ENCODE results near the gene SLC16A14. TPM values are rescaled to one million over a fixed set of nuclear protein-coding genes. Genes with fewer than 3 reads are reported as not detected.
"Not testable (repeated sequence)": the region's sequence is repeated elsewhere in the genome, so short reads cannot be mapped to it uniquely, and the experiment has no call there.

SLC16A14 gene, protein sequence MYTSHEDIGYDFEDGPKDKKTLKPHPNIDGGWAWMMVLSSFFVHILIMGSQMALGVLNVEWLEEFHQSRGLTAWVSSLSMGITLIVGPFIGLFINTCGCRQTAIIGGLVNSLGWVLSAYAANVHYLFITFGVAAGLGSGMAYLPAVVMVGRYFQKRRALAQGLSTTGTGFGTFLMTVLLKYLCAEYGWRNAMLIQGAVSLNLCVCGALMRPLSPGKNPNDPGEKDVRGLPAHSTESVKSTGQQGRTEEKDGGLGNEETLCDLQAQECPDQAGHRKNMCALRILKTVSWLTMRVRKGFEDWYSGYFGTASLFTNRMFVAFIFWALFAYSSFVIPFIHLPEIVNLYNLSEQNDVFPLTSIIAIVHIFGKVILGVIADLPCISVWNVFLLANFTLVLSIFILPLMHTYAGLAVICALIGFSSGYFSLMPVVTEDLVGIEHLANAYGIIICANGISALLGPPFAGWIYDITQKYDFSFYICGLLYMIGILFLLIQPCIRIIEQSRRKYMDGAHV
- total RNA-seq (2013) = 0.06 TPM
- not detected for polyA plus RNA-seq
- not detected in 2 replicates for polyA minus RNA-seq
- 0 to 2.7 (median 0.12) reads per million in 11 experiments for total RNA-seq

DNA sequence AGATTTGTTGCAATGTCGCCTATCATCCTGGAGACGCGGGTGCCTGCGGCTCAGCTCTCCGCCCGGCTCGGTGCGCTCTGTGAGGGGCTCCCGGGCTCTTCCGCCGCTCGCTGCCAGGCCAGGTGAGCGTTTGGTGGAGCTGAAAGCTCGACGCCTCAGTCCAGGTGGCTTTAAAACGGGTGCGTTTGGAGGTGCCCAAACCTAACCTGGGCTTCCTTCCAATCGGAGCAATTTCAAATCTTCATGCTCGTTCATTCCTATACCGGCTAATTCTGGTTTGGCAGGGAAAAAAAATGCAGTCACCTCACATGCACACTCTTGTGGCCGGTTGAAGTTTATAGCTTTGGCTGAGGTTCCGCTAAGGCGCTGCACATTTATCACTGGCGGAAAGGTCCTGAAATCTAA lies at the start of gene SLC16A14:
Gene SLC16A14 (minus strand): TSS at position 274 of the 405 bp plus-strand sequence. CDS start 9,572 bp downstream, outside the sequence.
- Histone ChIP-seq H3K4me1 (ENCODE audit: control insufficient read depth in 1 of 2, insufficient read depth in 2 of 2, low read length in 2 of 2) (peaks cover 21 to 24% of the 10 kb centered on the region in 2 donors), H3K9me3 (replicated peaks in 1 of 2; ENCODE audit: control insufficient read depth in 1 of 2, insufficient read depth in 1 of 2, low read length in 2 of 2) (no peaks in the 10 kb centered on the region), H3K4me2 (replicated peaks; ENCODE audit: extremely low read depth, low read length, poor library complexity, severe bottlenecking) (peak within 1 kb of the TSS; percentile 86), H3K9ac (ENCODE audit: insufficient read depth, low read length, poor library complexity, severe bottlenecking) (peak within 1 kb of the TSS; percentile 64), H3K27ac (ENCODE audit: low read depth in 1 of 2, low read length in 2 of 2) (no peak within 1 kb of the TSS), H2AFZ (ENCODE audit: insufficient read depth, low read depth, low read length, poor library complexity, severe bottlenecking) (peak within 1 kb of the TSS; percentile 86), H4K20me1 (ENCODE audit: insufficient read depth, low read length) (no peaks in the 10 kb centered on the region), H3K79me2 (ENCODE audit: insufficient read depth, low read length) (no peaks in the 10 kb centered on the region), H3K4me3 (replicated peaks in 1 of 3; ENCODE audit: low read depth in 2 of 3, low read length in 3 of 3) (peak within 1 kb of the TSS; percentile 42 to 70 (median 43)), H3K27me3 (ENCODE audit: control insufficient read depth in 2 of 2, insufficient read depth in 2 of 2, low read length in 2 of 2) (peaks cover 2 to 16% of the 10 kb centered on the region in 2 donors), H3K36me3 (replicated peaks in 1 of 2; ENCODE audit: control insufficient read depth in 1 of 2, insufficient read depth in 2 of 2, low read length in 2 of 2) (no peaks in the 10 kb centered on the region)
- DNase-seq = no peak
- Mint-ChIP-seq H3K9me3 (peaks cover 0 to 12% (median 3%) of the 10 kb centered on the region in 7 donors), H3K4me3 (peak within 1 kb of the TSS; percentile 87 to 96), H3K27ac (no peak within 1 kb of the TSS), H3K36me3 (peaks cover 0 to 1% of the 10 kb centered on the region in 2 donors), H3K4me1 (peaks cover 21% of the 10 kb centered on the region), H3K27me3 (ENCODE audit: low read depth in 3 of 3) (peaks cover 24 to 34% (median 24%) of the 10 kb centered on the region in 3 donors)
- intact Hi-C loops (cut with micrococcal nuclease) = no loop called here
- TF ChIP-seq, protein P1, sequence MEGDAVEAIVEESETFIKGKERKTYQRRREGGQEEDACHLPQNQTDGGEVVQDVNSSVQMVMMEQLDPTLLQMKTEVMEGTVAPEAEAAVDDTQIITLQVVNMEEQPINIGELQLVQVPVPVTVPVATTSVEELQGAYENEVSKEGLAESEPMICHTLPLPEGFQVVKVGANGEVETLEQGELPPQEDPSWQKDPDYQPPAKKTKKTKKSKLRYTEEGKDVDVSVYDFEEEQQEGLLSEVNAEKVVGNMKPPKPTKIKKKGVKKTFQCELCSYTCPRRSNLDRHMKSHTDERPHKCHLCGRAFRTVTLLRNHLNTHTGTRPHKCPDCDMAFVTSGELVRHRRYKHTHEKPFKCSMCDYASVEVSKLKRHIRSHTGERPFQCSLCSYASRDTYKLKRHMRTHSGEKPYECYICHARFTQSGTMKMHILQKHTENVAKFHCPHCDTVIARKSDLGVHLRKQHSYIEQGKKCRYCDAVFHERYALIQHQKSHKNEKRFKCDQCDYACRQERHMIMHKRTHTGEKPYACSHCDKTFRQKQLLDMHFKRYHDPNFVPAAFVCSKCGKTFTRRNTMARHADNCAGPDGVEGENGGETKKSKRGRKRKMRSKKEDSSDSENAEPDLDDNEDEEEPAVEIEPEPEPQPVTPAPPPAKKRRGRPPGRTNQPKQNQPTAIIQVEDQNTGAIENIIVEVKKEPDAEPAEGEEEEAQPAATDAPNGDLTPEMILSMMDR (IDR thresholded peaks at IDR 0.05) = no peak
- 0% methylated on average over 17 of the region's 24 CpGs for WGBS (ENCODE audit: insufficient coverage)

DNA sequence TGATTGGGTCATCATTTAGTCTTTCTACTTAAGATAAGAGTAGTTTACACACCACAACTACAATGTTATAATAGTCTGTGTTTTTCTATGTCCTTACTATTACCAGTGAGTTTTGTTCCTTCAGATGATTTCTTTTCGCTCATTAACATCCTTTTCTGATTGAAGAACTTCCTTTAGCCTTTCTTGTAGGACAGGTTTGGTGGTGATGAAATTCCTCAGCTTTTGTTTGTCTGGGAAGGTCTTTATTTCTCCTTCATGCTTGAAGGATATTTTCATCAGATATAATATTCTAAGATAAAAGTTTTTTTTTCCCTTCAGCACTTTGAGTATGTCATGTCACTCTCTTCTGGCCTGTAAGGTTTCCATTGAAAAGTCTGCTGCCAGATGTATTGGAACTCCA lies 38.0 kb upstream of the SLC16A14 start:
- no peak overlapping the region for H3K27ac Mint-ChIP-seq
- WGBS (ENCODE audit: insufficient coverage) = no CpG with 5 or more reads among the region's 1 CpG

DNA sequence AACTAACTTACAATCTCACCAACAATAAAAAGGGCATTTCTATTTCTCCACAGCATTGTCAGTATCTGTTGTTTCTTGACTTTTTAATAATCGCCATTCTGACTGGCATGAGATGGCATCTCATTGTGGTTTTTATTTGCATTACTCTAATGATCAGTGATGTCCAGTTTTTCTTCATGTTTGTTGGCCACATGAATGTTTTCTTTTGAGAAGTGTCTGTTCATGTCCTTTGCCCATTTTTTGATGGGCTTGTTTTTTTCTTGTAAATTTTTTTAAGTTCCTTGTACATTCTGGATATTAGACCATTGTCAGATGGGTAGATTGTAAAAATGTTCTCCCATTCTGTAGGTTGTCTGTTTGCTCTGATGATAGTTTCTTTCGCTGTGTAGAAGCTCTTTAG lies 33.2 kb upstream of the SLC16A14 start:
- peaks cover 9 to 31% (median 19%) of the 10 kb centered on the region in 7 donors for H3K9me3 Mint-ChIP-seq
- not testable (repeated sequence) for H4K20me1 ChIP-seq (ENCODE audit: insufficient read depth, low read length); H3K27ac Mint-ChIP-seq

More for the DNA sequence above, 38.0 kb upstream of the SLC16A14 start:
- intact Hi-C loops (cut with micrococcal nuclease) = no loop called here
- H3K4me1 Mint-ChIP-seq = no peaks in the 10 kb centered on the region
- Histone ChIP-seq H3K4me1 (ENCODE audit: control insufficient read depth in 1 of 2, insufficient read depth in 2 of 2, low read length in 2 of 2) (no peaks in the 10 kb centered on the region), H3K36me3 (replicated peaks in 1 of 2; ENCODE audit: control insufficient read depth in 1 of 2, insufficient read depth in 2 of 2, low read length in 2 of 2) (no peaks in the 10 kb centered on the region), H3K9ac (ENCODE audit: insufficient read depth, low read length, poor library complexity, severe bottlenecking) (no peak overlapping the region), H2AFZ (ENCODE audit: insufficient read depth, low read depth, low read length, poor library complexity, severe bottlenecking) (no peak overlapping the region), H3K4me2 (replicated peaks; ENCODE audit: extremely low read depth, low read length, poor library complexity, severe bottlenecking) (no peak overlapping the region), H4K20me1 (ENCODE audit: insufficient read depth, low read length) (no peaks in the 10 kb centered on the region), H3K9me3 (replicated peaks in 1 of 2; ENCODE audit: control insufficient read depth in 1 of 2, insufficient read depth in 1 of 2, low read length in 2 of 2) (peaks cover 0 to 4% of the 10 kb centered on the region in 2 donors), H3K4me3 (replicated peaks in 1 of 3; ENCODE audit: low read depth in 2 of 3, low read length in 3 of 3) (no peak overlapping the region), H3K27ac (ENCODE audit: low read depth in 1 of 2, low read length in 2 of 2) (no peak overlapping the region), H3K79me2 (ENCODE audit: insufficient read depth, low read length) (no peaks in the 10 kb centered on the region), H3K27me3 (ENCODE audit: control insufficient read depth in 2 of 2, insufficient read depth in 2 of 2, low read length in 2 of 2) (no peaks in the 10 kb centered on the region)
- TF ChIP-seq, protein P1 (IDR thresholded peaks at IDR 0.05) = no peak
- peaks cover 0 to 5% (median 0%) of the 10 kb centered on the region in 3 donors for H3K27me3 Mint-ChIP-seq (ENCODE audit: low read depth in 3 of 3)
- no peaks in the 10 kb centered on the region for H3K36me3 Mint-ChIP-seq
- H3K9me3 Mint-ChIP-seq = peaks cover 13 to 32% (median 23%) of the 10 kb centered on the region in 7 donors
- H3K4me3 Mint-ChIP-seq = no peak overlapping the region
- no peak for DNase-seq

More for the DNA sequence above, 33.2 kb upstream of the SLC16A14 start:
- intact Hi-C loops (cut with micrococcal nuclease); H3K36me3 ChIP-seq (replicated peaks in 1 of 2; ENCODE audit: control insufficient read depth in 1 of 2, insufficient read depth in 2 of 2, low read length in 2 of 2); H3K4me3 Mint-ChIP-seq; DNase-seq; H3K27ac ChIP-seq (ENCODE audit: low read depth in 1 of 2, low read length in 2 of 2); H3K4me1 ChIP-seq (ENCODE audit: control insufficient read depth in 1 of 2, insufficient read depth in 2 of 2, low read length in 2 of 2); H3K9me3 ChIP-seq (replicated peaks in 1 of 2; ENCODE audit: control insufficient read depth in 1 of 2, insufficient read depth in 1 of 2, low read length in 2 of 2); H3K4me3 ChIP-seq (replicated peaks in 1 of 3; ENCODE audit: low read depth in 2 of 3, low read length in 3 of 3); H3K36me3 Mint-ChIP-seq; H3K27me3 ChIP-seq (ENCODE audit: control insufficient read depth in 2 of 2, insufficient read depth in 2 of 2, low read length in 2 of 2); H3K4me1 Mint-ChIP-seq; H3K4me2 ChIP-seq (replicated peaks; ENCODE audit: extremely low read depth, low read length, poor library complexity, severe bottlenecking); H3K27me3 Mint-ChIP-seq (ENCODE audit: low read depth in 3 of 3); H3K79me2 ChIP-seq (ENCODE audit: insufficient read depth, low read length); H2AFZ ChIP-seq (ENCODE audit: insufficient read depth, low read depth, low read length, poor library complexity, severe bottlenecking); H3K9ac ChIP-seq (ENCODE audit: insufficient read depth, low read length, poor library complexity, severe bottlenecking): not testable (repeated sequence)
- no CpG with 5 or more reads among the region's 2 CpGs for WGBS (ENCODE audit: insufficient coverage)

All from CD14-positive monocyte (primary cell).